Bone marrow (tissue), 2 donors: ENCODE results near the gene PDE4A.
"Not testable (repeated sequence)": the region's sequence is repeated elsewhere in the genome, so short reads cannot be mapped to it uniquely, and the experiment has no call there.

Experiments
- DNase-seq, 2 donors: peaks; one replicate each; lab custom pipeline; 2025; lab: John Stamatoyannopoulos, UW

PDE4A gene

GRCh38 chr19:10462042-10462441 is 41.7 kb downstream of the PDE4A start:
- DNase-seq = not testable (repeated sequence)

GRCh38 chr19:10462557-10462956 is 42.2 kb downstream of the PDE4A start:
- no peak for DNase-seq

- DNase-seq = no peak
These were observed 44.1 kb downstream of the PDE4A start for GRCh38 chr19:10464456-10464855.

GRCh38 chr19:10467104-10467706 is 46.9 kb downstream of the PDE4A start:
- no peak for DNase-seq

- no peak for DNase-seq
These were observed 47.8 kb downstream of the PDE4A start for GRCh38 chr19:10468133-10468532.

- DNase-seq = no peak
These were observed 51.6 kb downstream of the PDE4A start for GRCh38 chr19:10471909-10472308.

GRCh38 chr19:10473192-10473591 is 52.9 kb downstream of the PDE4A start:
- DNase-seq = no peak

- DNase-seq = no peak
These were observed 54.7 kb downstream of the PDE4A start for GRCh38 chr19:10474962-10475451.

- DNase-seq = no peak
These were observed 58.1 kb downstream of the PDE4A start for GRCh38 chr19:10478476-10478875.

GRCh38 chr19:10478903-10479384 is 58.6 kb downstream of the PDE4A start:
- peak; percentile 54 to 84 for DNase-seq

- DNase-seq = no peak
These were observed 66.2 kb downstream of the PDE4A start for GRCh38 chr19:10486551-10486950.

- DNase-seq = no peak
These were observed 71.2 kb downstream of the PDE4A start for GRCh38 chr19:10491472-10492047.

- DNase-seq = no peak
These were observed 77.0 kb downstream of the PDE4A start for GRCh38 chr19:10497371-10497770.

- DNase-seq = no peak
These were observed 79.4 kb downstream of the PDE4A start for GRCh38 chr19:10499550-10500246.

GRCh38 chr19:10500247-10500592 is 79.9 kb downstream of the PDE4A start:
- DNase-seq = no peak

- DNase-seq = peak in 1 of 2 donors; percentile 66
These were observed 81.7 kb downstream of the PDE4A start for GRCh38 chr19:10501971-10502523.

GRCh38 chr19:10502524-10503001 is 82.2 kb downstream of the PDE4A start:
- peak; percentile 72 to 79 for DNase-seq

GRCh38 chr19:10503002-10503789 is 82.9 kb downstream of the PDE4A start, which contains the start of gene KEAP1:
Gene KEAP1, minus strand, starts transcription at chr19:10503356. Its CDS starts 3,323 bp downstream, at chr19:10500033.
- peak; percentile 13 to 25 for DNase-seq

GRCh38 chr19:10505583-10506229 is 85.4 kb downstream of the PDE4A start:
- peak; percentile 29 to 75 for DNase-seq

GRCh38 chr19:10508036-10508435 is 87.7 kb downstream of the PDE4A start:
- DNase-seq = no peak

- no peak for DNase-seq
These were observed 88.4 kb downstream of the PDE4A start for GRCh38 chr19:10508707-10509106.
